HS-27A (cell line): ENCODE measurements around the gene CRYAB.
A peak's percentile ranks its signal among the peaks of the same experiment; 100 is the strongest.
"Not testable (repeated sequence)": the region's sequence is repeated elsewhere in the genome, so short reads cannot be mapped to it uniquely, and the experiment has no call there.

Source experiments
- DNase-seq: peaks from one replicate; pipeline ENCODE4 v3.0.0-alpha.2; 2012; ENCODE audit warnings: low read depth, missing footprints

The CRYAB gene

GRCh38 chr11:111908639-111909305 lies 2.8 kb downstream of the CRYAB start:
- DNase-seq, result no peak

DNA sequence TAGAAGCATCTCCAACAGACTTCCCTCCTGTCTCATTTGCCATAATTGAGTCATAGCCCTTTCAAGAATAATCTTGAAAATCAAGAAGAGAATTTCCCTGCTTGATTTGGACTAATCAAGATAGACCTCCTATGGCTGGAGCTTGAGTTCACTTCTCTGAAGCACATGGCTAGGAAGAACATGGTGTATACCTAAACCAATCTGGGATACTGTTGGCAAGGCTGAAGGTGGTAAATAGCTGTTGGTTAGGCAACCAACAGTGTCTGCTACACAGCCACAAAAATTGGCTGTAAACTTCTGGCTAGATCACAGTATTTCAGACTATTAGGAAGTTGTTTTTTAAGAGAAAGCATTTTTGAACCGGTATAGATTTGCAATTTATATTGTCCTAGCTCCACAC lies 4.9 kb downstream of the CRYAB start:
- no peak for DNase-seq

GRCh38 chr11:111905411-111905810 lies 6.2 kb downstream of the CRYAB start:
- no peak for DNase-seq

DNA sequence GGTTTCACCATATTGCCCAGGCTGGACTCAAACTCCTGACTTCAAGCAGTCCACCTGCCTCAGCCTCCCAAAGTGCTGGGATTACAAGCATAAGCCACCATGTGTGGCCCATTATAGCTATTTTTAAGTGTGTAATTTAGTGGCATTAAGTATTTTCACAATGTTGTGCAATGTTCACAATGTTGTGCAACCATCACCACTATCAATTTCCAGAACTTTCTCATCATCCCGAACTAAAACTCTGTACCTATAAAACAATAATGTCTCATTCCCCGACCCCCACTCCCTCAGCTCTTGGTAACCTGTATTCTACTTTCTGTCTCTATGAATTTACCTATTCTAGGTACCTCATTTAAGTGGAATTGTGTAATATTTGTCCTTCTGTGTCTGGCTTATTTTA lies 24.7 kb downstream of the CRYAB start:
- no peak for DNase-seq

- DNase-seq, result no peak
Measured at GRCh38 chr11:111886032-111886431, 25.5 kb downstream of the CRYAB start.

DNA sequence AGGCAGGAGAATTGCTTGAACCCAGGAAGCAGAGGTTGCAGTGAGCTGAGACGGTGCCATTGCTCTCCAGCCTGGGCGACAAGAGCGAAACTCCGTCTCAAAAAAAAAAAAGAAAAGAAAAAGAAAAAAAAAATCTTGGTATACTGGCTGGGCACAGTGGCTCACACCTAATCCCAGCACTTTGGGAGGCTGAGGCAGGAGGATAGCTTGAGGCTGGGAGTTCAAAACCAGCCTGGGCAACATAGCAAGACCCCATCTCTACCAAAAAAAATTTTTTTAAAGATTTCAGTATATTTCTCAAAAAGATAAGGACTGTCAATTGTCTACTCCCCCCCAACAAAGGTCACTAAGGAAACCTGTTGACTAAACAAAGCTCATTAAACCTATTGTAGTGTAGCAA lies 26.5 kb downstream of the CRYAB start:
- DNase-seq, result not testable (repeated sequence)

GRCh38 chr11:111882202-111882601 lies 29.4 kb downstream of the CRYAB start:
- DNase-seq, result no peak

GRCh38 chr11:111879637-111879960 lies 32.0 kb downstream of the CRYAB start:
- no peak for DNase-seq

- peak; percentile 82 for DNase-seq
Measured at GRCh38 chr11:111878849-111879636, 32.5 kb downstream of the CRYAB start, which contains the start of the genes CFAP68 and FDXACB1. TSS of gene CFAP68 (plus strand) at chr11:111879541. CDS start at chr11:111879561, 20 bp downstream. TSS of gene FDXACB1 (minus strand) at chr11:111879165. CDS start at chr11:111879132, 33 bp downstream.

DNA sequence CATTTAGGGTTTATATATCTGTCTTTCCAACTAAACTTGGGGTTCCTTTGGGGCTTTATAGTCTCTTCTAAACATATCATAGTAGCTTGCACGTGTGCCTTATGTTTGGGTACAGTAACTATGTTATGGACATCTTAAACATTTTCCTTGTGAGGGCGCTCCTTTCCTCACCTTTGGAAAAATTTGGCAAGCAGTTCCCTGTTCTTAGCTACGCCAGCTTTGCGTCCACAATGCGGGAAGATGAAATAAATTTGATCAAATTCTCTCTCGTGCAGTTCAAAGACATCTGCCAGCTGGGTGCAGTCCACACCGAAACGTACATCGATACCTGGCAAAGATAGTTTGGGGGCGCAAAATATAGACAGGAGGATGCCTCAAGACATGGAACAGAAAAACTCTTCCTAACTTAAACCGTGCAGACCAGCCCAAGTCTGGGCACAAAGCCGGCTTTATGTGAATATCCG lies 33.2 kb downstream of the CRYAB start:
- DNase-seq, result peak; percentile 23

- no peak for DNase-seq
Measured at GRCh38 chr11:111871693-111872161, 39.8 kb downstream of the CRYAB start.

DNA sequence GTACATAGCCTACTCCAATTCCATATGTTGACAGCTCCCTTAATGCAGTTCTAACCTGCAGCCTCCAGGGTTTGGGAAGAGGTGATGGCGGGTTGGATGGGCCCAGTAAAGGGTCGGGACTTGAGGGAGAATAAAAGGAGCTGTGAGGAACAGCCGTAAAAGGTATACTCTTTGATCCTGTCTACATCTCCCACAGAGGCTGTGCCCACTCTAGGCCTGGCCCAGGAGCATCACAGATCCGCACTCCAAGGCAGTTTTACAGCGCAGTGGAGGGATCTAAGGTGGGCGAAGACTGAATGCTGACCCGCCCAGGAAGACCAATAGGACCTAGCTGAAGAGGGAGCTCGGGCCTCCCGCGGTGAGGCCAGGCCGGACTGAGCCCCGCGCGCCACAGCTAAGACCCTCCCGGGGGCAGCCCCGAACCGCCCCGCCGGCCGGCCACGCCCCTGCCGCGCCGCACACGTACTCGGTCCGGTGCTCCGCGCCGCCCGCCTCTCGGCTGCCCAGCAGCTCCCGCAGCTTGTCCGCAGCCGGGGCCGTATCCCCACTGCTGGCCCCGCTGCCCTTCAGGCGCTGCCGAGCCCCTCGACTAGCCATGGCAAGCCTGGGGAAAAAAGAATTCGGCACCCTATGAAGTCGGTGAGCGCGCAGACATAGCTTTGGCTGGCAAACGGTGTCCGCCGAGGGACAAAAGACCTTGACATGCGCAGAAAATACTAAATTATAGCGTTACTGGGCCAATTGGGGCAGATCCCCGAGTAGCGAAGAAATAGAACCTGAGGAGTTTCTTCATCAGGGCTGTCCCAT lies 40.5 kb downstream of the CRYAB start, which contains the start of gene ALG9:
TSS of gene ALG9 (minus strand) at position 696 of the 807 bp plus-strand sequence. CDS start at position 597, 99 bp downstream.
- peak; percentile 49 for DNase-seq

DNA sequence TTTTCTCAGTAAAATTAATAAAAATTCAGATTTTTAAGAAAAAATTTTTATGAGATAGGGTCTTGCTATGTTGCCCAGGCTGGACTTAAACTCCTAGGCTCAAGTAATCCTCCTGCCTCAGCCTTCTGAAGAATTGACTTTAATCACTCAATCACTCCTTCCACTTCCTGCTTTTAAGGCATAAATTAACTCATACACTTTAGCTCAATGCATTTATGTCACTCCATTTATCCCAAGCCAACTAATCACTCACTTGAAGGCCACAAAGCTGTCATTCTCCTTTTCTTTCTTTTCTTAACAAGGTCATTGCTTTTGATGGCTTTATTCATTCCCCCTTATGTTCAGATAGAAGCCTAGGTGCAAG lies 41.1 kb downstream of the CRYAB start:
- DNase-seq, result no peak

DNA sequence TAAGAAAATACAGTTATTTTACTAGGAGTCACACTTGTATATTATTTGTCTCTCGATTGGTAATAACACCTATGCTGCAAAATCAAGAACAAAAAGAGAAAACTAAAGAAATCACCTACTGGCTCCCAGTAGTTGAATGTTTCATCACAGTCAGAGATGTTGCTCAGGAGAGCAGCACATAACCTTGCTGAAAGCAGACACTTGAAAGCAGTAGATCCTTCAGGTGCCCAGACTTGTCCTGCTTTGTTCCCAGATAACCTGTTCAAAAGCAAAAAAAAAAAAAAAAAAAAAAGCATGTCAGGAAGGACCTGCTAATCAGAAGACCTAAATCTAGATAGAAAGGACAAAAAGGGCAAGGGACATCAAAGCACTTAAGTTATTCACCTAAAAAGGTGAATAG lies 41.5 kb downstream of the CRYAB start:
- DNase-seq, result no peak

GRCh38 chr11:111860257-111860656 lies 51.3 kb downstream of the CRYAB start:
- no peak for DNase-seq
